ENCODE data around the gene SLC6A8.

DNA sequence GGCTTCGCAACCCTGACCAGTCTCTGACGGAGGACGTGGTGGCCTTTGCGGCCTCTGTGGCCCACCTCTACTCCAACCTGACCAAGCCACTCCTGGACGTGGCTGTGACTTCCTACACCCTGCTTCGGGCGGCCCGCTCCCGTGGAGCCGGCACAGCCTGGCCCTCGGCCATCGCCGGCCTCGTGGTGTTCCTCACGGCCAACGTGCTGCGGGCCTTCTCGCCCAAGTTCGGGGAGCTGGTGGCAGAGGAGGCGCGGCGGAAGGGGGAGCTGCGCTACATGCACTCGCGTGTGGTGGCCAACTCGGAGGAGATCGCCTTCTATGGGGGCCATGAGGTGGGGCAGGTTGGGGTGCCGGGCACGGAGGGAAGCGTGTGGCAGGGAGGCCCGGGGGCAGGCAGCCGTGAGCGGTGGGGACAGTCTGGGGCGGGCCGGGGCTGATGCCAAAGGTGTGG lies 38.1 kb downstream of the SLC6A8 start:
- TF ChIP-seq, protein P1, sequence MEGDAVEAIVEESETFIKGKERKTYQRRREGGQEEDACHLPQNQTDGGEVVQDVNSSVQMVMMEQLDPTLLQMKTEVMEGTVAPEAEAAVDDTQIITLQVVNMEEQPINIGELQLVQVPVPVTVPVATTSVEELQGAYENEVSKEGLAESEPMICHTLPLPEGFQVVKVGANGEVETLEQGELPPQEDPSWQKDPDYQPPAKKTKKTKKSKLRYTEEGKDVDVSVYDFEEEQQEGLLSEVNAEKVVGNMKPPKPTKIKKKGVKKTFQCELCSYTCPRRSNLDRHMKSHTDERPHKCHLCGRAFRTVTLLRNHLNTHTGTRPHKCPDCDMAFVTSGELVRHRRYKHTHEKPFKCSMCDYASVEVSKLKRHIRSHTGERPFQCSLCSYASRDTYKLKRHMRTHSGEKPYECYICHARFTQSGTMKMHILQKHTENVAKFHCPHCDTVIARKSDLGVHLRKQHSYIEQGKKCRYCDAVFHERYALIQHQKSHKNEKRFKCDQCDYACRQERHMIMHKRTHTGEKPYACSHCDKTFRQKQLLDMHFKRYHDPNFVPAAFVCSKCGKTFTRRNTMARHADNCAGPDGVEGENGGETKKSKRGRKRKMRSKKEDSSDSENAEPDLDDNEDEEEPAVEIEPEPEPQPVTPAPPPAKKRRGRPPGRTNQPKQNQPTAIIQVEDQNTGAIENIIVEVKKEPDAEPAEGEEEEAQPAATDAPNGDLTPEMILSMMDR (IDR thresholded peaks at IDR 0.05; ENCODE audit: low read depth, low read length), result no peak
- no peak for TF ChIP-seq POLR2A (IDR thresholded peaks at IDR 0.05; ENCODE audit: extremely low read depth, insufficient read length)
